GM12878 (cell line): ENCODE measurements around the gene TNFRSF6B. TPM values are rescaled to one million over a fixed set of nuclear protein-coding genes. Genes with fewer than 3 reads are reported as not detected.

Source experiments
- ATAC-seq: fragments of 200-7000 bp; cut with Tn5 transposase; 3 replicates; pipeline ENCODE4 v1.9.1; 2020; ENCODE audit warnings: mild to moderate bottlenecking, moderate library complexity
- BruUV-seq: library from RNA; stranded (reverse); fragments of 400-500 nt; replicated peaks from 2 replicates; lab custom pipeline; 2021; lab: Mats Ljungman, UMichigan
- CTCF ChIA-PET: fragments of 300-600 bp; sonication (Branson Sonifier 250); formaldehyde crosslinking; extraction: SDS; loops from one replicate; lab custom pipeline; 2021; ENCODE audit warnings: inconsistent platforms; lab: Yijun Ruan, JAX
- POLR2A ChIA-PET: fragments of 350-600 bp; formaldehyde crosslinking; extraction: SDS; loops from one replicate; lab custom pipeline; 2021; ENCODE audit warnings: inconsistent platforms; lab: Charles Lee
- RAD21 ChIA-PET: fragments of 300-600 bp; sonication (Branson Sonifier 250); formaldehyde crosslinking; loops from one replicate; lab custom pipeline; 2023; ENCODE audit warnings: antibody characterized with exemption; ENCODE audit not compliant: unreplicated experiment; lab: Charles Lee
- SMC1A ChIA-PET: fragments of 300-600 bp; sonication (Branson Sonifier 250); formaldehyde crosslinking; loops from one replicate; lab custom pipeline; 2023; ENCODE audit not compliant: unreplicated experiment, uncharacterized antibody; lab: Charles Lee
- DNase-seq: peaks from one replicate; pipeline ENCODE4 v3.0.0-alpha.2; 2011; ENCODE audit warnings: low read depth, low spot score
- FAIRE-seq: peaks from 3 replicates; lab custom pipeline; 2011; peaks lifted over from hg19 to GRCh38; lab: Jason Lieb, UNC
- H2AFZ ChIP-seq: 2 replicates; pipeline ENCODE4 v1.6.0; 2011; ENCODE audit warnings: low read depth, low read length, control low read depth; ENCODE audit not compliant: control insufficient read depth
- H3K27ac ChIP-seq: 2 replicates; pipeline ENCODE4 v1.5.1; 2011; ENCODE audit warnings: control low read depth; ENCODE audit not compliant: control insufficient read depth, insufficient read depth
- H3K27me3 ChIP-seq, 2 experiments: replicated peaks in 1 of 2; 2 replicates each; pipeline versions ENCODE4 v1.6.0 to v1.6.1; 2011; ENCODE audit warnings: low read length in 1 of 2; ENCODE audit not compliant: control insufficient read depth in 2 of 2, insufficient read depth in 2 of 2
- H3K36me3 ChIP-seq, 2 experiments: 2 replicates each; pipeline ENCODE4 v1.5.1; 2011; ENCODE audit warnings: low read length in 1 of 2; ENCODE audit not compliant: control insufficient read depth in 2 of 2, insufficient read depth in 2 of 2
- H3K4me1 ChIP-seq: 2 replicates; pipeline ENCODE4 v1.6.1; 2011; ENCODE audit warnings: mild to moderate bottlenecking, low read length, moderate library complexity, mixed read lengths; ENCODE audit not compliant: control insufficient read depth, insufficient read depth
- H3K4me2 ChIP-seq: 2 replicates; pipeline ENCODE4 v1.6.0; 2011; ENCODE audit warnings: control low read depth; ENCODE audit not compliant: control insufficient read depth, insufficient read depth
- H3K4me3 ChIP-seq: fragments of 200-600 bp; sonication (generic); 2 replicates; pipeline ENCODE4 v1.5.1; 2016
- H3K79me2 ChIP-seq: 2 replicates; pipeline ENCODE4 v1.6.0; 2011; ENCODE audit warnings: low read length; ENCODE audit not compliant: control insufficient read depth, insufficient read depth
- H3K9ac ChIP-seq: 2 replicates; pipeline ENCODE4 v1.8.0; 2011; ENCODE audit warnings: low read length, control low read depth, mixed read lengths; ENCODE audit not compliant: control insufficient read depth, insufficient read depth
- H3K9me3 ChIP-seq: replicated peaks from 3 replicates; pipeline ENCODE4 v1.5.1; 2011; ENCODE audit warnings: mild to moderate bottlenecking, low read length; ENCODE audit not compliant: control insufficient read depth, insufficient read depth
- H4K20me1 ChIP-seq: 2 replicates; pipeline ENCODE4 v1.6.0; 2011; ENCODE audit not compliant: control insufficient read depth, insufficient read depth
- BMI1 ChIP-seq: fragments of 450-650 bp; IDR thresholded peaks from 2 replicates; pipeline ENCODE4 v1.6.1; 2016; ENCODE audit warnings: mild to moderate bottlenecking, moderate library complexity, borderline replicate concordance
- CBX3 ChIP-seq: fragments of 200-600 bp; sonication (generic); IDR thresholded peaks from 2 replicates; pipeline ENCODE4 v1.6.1; 2016; ENCODE audit warnings: low read depth, borderline replicate concordance
- EZH2 ChIP-seq: IDR thresholded peaks from 2 replicates; pipeline ENCODE4 v1.6.1; 2012; ENCODE audit warnings: low read depth, mild to moderate bottlenecking, control low read depth, inconsistent platforms, low read length, borderline replicate concordance; ENCODE audit not compliant: control insufficient read depth
- MTA2 ChIP-seq: fragments of 450-650 bp; IDR thresholded peaks from 2 replicates; pipeline ENCODE4 v1.6.1; 2016; ENCODE audit warnings: low read depth, mild to moderate bottlenecking, moderate library complexity
- NR2F1 ChIP-seq: fragments of 450-650 bp; conservative IDR thresholded peaks from 2 replicates; pipeline ENCODE4 v1.6.1; 2017; ENCODE audit warnings: mild to moderate bottlenecking
- POLR2A ChIP-seq: IDR thresholded peaks from 2 replicates; pipeline ENCODE4 v1.6.1; 2011; ENCODE audit warnings: low read depth, mild to moderate bottlenecking, low read length
- WGBS: methylation state at CpG from one replicate; pipeline ENCODE4 v1.1.6; 2016; ENCODE audit warnings: low lambda C conversion rate; ENCODE audit not compliant: insufficient replicate concordance, insufficient coverage; ENCODE audit errors: missing lambda C conversion rate; 5-methylcytosine and 5-hydroxymethylcytosine counted together
- in situ Hi-C: fragments of 300-500 bp; cut with MboI; formaldehyde crosslinking; loops from 9 replicates; pipeline ENCODE4 v1.14.3; 2018; ENCODE audit warnings: mixed read lengths
- intact Hi-C: fragments of 100-400 bp; cut with micrococcal nuclease; formaldehyde crosslinking; loops from one replicate; pipeline ENCODE4 v1.14.2; 2022; ENCODE audit not compliant: unreplicated experiment
- polyA plus RNA-seq, 11 experiments: library from polyadenylated mRNA; depleted of rRNA in 4 of 11; unstranded in 6 of 11; stranded (reverse) in 5 of 11; fragments of >200 nt; fragmentation: Nextera tagmentation in 4 of 11; fragmentation: Illumina TruSeq in 1 of 11; extraction: Ambion mirVana in 4 of 11; extraction: Trizol in 1 of 11; gene quantifications; 1 replicate in 1 of 11; 2 replicates in 10 of 11; pipeline versions ENCODE4 v1.2.1 to v1.2.3, GENCODE V29; 2011 to 2016; ENCODE audit warnings: inconsistent platforms in 2 of 11, missing spikeins in 2 of 11, low read depth in 1 of 11
- total RNA-seq, 4 experiments: library from RNA; depleted of rRNA in 3 of 4; stranded (reverse); fragments of >200 nt in 3 of 4; fragmentation: Illumina TruSeq in 1 of 4; extraction: Trizol in 1 of 4; gene quantifications; 2 replicates each; pipeline versions ENCODE4 v1.2.1 to v1.2.3, GENCODE V29; 2013 to 2021

Gene TNFRSF6B
- total and polyA plus RNA-seq, 10 of the 15 experiments (the other 5 are each of a cell fraction or from before 2014, with no cell fraction given), result 0.67 to 2.2 (median 1.8) TPM; not detected in 7

DNA sequence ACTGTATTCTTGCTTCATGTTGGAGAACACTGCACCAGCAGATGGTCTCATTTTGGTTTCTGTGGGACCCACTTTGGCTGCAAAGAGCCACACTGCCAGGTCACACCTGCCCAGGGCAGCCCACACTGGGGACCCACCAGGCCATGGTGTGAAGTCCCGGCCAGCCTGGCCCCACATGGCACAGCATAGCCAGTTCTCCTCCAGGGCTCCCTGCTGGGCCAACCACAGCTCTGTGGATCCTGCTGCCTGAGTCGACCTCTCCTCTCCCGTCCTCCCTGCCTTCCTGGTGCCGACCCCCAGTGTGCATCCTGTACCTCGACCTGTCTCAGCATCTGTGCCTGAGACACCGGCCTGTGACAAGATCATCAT lies 8.3 kb downstream of the TNFRSF6B start:
- H3K9me3 ChIP-seq, result no peaks in the 10 kb centered on the region
- H3K9ac ChIP-seq, result no peak overlapping the region
- ATAC-seq (no peak), FAIRE-seq (no peak), DNase-seq (no peak)
- SMC1A ChIA-PET, result no interaction called here
- no peaks in the 10 kb centered on the region for H3K27me3 ChIP-seq
- H3K4me1 ChIP-seq, result peaks cover 13% of the 10 kb centered on the region
- H4K20me1 ChIP-seq, result no peaks in the 10 kb centered on the region
- POLR2A ChIA-PET, result no interaction called here
- in situ Hi-C loops, result loop anchor here (5.0 kb wide), 1 partner anchor 153 kb away; no protein-coding TSS in a partner anchor
- 88% methylated on average over 6 of the region's 6 CpGs for WGBS
- BruUV-seq, result no TSS peak
- H3K4me2 ChIP-seq, result no peak overlapping the region
- no peak overlapping the region for H2AFZ ChIP-seq
- intact Hi-C loops, result no loop called here
- H3K36me3 ChIP-seq, result peaks cover 5 to 10% of the 10 kb centered on the region in 2 experiments; a peak in 3 of 4 replicates
- TF ChIP-seq EZH2, result no peak
- TF ChIP-seq POLR2A, result peak; percentile 49; the same call in 1 of the 2 replicates
- peaks cover 35% of the 10 kb centered on the region for H3K79me2 ChIP-seq
- H3K4me3 ChIP-seq, result no peak overlapping the region
- CTCF ChIA-PET, result interaction anchor here (0.6 kb wide), 1 partner anchor 367 kb away, joined by 3 read pairs; no protein-coding TSS in a partner anchor
- H3K27ac ChIP-seq, result no peak overlapping the region
- RAD21 ChIA-PET, result interaction anchor here (1.1 kb wide), 1 partner anchor 240 kb away, joined by 3 read pairs; no protein-coding TSS in a partner anchor

DNA sequence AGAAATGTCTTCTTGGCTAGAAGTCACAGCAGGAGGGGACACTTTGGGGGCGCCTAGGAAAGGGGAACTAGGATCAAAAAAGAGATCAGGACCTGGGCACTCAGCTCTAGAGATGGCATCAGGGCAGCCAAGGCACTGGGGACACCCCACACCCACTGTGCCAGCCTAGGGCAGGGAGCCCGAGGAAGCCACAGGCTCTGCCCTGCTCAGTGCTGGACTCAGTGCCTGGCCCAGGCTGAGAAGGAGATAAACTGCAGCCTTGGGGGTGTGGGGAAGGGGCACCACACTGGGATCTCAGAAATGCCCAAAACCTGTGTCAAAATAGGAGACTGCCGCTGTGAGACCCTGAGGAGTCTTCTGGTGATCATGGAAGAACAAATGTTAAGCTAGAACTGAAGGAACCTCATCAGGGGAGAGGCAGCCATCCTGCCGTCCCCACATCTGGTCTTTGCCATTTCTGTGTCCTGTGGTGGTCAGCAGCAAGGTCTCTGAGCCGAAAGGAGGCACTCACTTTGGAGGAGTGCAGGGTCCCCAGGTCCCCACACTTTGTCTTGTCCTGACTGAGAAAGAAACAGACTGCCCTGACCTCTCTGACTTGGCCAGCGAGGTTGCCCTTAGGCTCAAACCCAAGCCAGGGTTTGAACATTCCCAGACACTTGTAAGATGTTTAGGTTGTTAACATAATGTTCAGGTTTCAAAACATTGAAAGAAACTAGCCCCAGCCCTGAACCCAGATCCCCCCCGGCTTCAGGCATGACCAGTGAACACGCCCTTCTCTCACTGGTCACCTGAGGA lies 9.0 kb downstream of the TNFRSF6B start:
- ATAC-seq, result no peak
- Histone ChIP-seq H3K27me3 (no peaks in the 10 kb centered on the region), H3K27ac (no peak overlapping the region), H4K20me1 (no peaks in the 10 kb centered on the region), H3K4me3 (no peak overlapping the region), H3K4me1 (peaks cover 12% of the 10 kb centered on the region), H3K36me3 (peaks cover 5 to 12% of the 10 kb centered on the region in 2 experiments), H3K4me2 (peak overlapping the region; percentile 87; the same call in 1 of the 2 replicates), H2AFZ (no peak overlapping the region), H3K79me2 (peaks cover 39% of the 10 kb centered on the region), H3K9ac (no peak overlapping the region), H3K9me3 (no peaks in the 10 kb centered on the region)
- intact Hi-C loops, result loop anchor here (2.0 kb wide), 4 partner anchors 31 to 251 kb away; partner anchors contain the start of genes LIME1, TPD52L2 and UCKL1
- no peak for DNase-seq
- POLR2A ChIA-PET, result interaction anchor here (1.5 kb wide), 1 partner anchor 31 kb away, joined by 6 read pairs; the partner anchor contains the start of gene LIME1
- FAIRE-seq, result no peak
- in situ Hi-C loops, result loop anchor here (5.0 kb wide), 1 partner anchor 152 kb away; no protein-coding TSS in a partner anchor
- RAD21 ChIA-PET, result interaction anchor here (1.2 kb wide), 1 partner anchor 31 kb away, joined by 3 read pairs; the partner anchor contains the start of gene LIME1
- BruUV-seq, result no TSS peak
- SMC1A ChIA-PET, result interaction anchor here (0.8 to 1.0 kb wide), 3 partner anchors 31 to 167 kb away, joined by 3 to 4 read pairs (median 3); partner anchors contain the start of gene LIME1
- CTCF ChIA-PET, result interaction anchor here (0.6 to 3.1 kb wide), 6 partner anchors 49 to 159 kb away, joined by 3 to 26 read pairs (median 4); partner anchors contain the start of gene TPD52L2
- no peak for TF ChIP-seq NR2F1
- TF ChIP-seq BMI1, result no peak
- 0 out of 2 replicates have a peak, but pooled peaks have one; percentile 1 for TF ChIP-seq POLR2A
- no peak for TF ChIP-seq CBX3
- no peak for TF ChIP-seq MTA2
- WGBS, result 69% methylated on average over 8 of the region's 8 CpGs
